HG03571 (cell line): ENCODE data around the gene UPK2.
"Not testable (repeated sequence)": the region's sequence is repeated elsewhere in the genome, so short reads cannot be mapped to it uniquely, and the experiment has no call there.

Source experiments
- ATAC-seq: cut with Tn5 transposase; IDR thresholded peaks from one replicate; pipeline ENCODE4 v1.9.1; 2021; ENCODE audit not compliant: unreplicated experiment

UPK2 gene

DNA sequence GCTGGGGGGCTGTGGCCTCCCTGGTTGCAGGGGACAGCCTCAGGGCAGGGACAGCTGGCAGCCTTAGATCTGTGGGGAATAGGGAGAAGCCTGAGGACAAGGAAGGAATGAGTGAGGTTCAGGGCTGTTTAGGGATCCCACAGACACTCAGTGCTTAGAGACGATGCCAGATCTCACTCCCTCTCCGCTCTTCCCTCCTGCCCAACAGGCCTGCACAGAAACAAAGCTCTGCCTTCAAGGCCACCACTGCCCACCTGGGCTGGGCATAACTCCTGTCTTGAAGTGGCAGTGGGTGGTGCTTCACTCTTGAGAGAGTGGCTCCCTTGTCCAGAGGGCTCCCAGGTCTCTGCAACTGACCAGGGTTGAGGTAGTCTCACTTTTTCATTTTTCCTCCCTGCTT is 28.7 kb downstream of the UPK2 start:
- ATAC-seq: no peak

DNA sequence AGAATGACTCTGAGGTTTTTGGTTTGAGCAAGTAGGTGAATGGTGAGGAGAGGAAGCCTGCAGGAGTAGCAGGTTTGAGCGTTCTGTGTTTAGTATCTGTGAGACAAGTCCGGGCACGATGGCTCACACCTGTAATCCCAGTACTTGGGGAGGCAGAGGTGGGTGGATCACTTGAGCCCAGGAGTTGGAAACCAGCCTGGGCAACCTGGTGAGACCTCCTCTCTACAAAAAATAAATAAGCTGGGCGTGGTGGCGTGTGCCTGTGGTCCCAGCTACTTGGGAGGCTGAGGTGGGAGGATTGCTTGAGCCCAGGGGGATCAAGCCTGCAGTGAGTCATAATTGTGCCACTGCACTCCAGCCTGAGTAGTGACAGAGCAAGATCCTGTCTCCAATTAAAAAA is 32.2 kb downstream of the UPK2 start:
- no peak for ATAC-seq

DNA sequence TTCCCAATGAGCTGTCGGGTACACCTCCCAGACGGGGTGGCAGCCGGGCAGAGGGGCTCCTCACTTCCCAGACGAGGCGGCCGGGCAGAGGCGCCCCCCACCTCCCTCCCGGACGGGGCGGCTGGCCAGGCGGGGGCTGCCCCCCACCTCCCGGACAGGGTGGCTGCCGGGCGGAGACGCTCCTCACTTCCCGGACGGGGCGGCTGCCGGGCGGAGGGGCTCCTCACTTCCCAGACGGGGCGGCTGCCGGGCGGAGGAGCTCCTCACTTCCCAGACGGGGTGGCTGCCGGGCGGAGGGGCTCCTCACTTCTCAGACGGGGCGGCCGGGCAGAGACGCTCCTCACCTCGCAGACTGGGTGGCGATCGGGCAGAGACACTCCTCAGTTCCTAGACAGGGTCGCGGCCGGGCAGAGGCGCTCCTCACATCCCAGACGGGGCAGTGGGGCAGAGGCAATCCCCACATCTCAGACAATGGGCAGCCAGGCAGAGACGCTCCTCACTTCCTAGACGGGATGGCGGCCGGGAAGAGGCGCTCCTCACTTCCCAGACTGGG is 35.5 kb downstream of the UPK2 start:
- not testable (repeated sequence) for ATAC-seq

DNA sequence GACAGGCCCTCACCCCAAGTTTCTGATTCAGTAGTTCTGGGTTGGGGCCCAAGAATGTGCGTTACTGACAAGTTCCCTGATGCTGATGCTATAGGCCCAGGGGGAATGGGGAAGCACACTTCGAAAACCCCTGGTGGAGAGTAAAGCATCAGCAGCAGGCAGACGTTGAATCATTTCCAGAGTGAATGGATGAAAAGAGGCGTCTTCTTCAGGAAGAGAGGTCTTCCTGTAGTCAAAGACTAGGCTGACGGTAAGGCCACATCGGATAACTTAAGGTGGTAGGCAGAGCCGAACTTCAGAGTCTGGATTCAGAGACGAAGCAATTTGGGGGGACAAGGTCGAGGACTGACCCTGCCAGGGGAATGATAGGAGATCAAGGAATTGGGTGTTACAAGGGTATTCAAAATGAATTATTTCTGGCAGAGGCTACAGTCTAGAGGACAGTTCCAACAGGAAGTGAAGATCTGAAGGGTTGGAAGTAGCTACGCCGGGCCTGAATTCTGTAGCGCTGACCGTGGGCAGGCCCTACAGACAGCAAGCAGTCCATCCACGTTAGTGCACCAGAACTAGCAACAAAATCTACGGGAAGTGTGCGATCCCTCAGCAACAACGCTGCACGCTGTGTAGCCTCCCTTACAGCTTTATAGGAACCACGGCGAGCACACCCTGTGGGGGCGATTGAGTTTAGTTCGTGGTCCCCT is 41.0 kb downstream of the UPK2 start:
- peak; percentile 27 for ATAC-seq

DNA sequence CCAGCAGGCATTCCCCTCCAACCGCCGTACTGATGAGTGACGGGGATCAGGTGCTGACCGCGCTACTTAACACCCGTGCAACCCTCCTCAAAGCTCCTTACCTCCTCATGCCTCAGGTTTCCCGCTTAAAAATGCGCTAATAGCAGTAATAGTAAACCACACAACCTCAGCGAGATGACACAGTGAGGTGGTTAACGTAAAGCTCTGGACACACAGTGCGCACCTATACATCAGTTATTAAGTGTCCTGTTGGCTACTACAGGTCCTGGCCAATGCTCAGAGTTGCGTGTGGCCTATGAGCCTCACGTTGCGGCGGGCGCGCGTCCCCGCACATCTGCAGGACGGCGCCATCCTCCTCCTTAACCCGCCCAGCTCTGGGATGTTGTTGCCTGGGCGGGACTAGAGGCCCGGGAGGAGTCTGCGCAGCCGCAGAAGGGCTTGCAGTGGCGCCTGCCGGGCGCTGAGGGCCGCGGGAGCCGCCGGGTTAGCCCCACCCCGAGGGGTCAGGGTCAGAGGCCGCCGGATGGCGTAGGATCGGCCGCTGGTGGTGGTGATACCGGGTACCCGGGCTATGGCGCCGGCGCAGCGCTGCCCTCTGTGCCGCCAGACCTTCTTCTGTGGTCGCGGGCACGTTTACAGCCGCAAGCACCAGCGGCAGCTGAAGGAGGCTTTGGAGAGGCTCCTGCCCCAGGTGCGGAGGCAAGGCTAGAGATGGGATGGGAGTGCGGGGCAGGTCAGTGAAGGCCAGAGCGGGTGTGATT is 41.7 kb downstream of the UPK2 start, which contains the start of gene CENATAC:
Gene CENATAC (plus strand): TSS at position 512 of the 761 bp plus-strand sequence. CDS start 60 bp downstream, at position 572.
- ATAC-seq: peak; percentile 72

DNA sequence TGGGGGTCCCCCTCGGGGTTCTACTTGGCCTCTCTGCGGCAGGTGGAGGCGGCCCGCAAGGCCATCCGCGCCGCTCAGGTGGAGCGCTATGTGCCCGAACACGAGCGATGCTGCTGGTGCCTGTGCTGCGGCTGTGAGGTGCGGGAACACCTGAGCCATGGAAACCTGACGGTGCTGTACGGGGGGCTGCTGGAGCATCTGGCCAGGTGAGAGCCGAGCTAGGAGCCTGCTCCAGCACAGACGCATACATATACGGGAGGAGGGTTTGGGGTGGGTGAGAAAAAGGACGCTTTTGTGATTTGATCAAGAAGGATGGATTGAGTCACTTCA is 42.3 kb downstream of the UPK2 start:
- ATAC-seq: peak; percentile 14

DNA sequence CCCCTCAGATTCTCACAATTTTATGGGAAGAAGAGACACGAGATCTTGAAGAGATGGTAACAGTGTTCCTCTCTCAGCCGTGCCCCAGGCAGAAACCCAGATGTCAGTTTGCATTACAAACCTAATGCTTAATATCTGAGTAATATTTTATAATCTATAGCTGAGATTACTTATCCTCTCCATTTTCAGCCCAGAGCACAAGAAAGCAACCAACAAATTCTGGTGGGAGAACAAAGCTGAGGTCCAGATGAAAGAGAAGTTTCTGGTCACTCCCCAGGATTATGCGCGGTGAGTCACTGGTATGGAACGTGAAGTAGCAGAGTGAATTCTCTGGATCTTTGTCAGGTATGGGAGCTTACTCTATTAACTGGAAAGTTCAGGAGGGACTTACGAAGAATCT is 42.7 kb downstream of the UPK2 start:
- ATAC-seq: no peak

DNA sequence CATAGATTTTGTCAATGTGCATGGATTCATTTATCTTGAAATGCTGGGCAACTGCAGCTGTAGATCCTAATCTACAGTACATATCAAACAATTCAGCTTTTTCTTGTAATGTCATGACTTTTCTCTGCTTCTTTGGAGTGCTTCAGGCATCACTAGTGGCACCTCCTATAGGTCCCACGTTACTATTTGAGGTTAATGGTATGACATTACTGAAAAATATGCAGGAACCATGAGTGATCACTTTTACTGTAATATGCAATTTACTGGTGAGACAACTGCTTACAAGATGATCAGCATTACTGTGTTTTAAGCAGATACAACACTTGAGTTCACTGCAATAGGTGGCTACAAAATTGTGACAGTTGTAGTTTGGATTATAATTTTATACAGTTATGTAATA is 44.8 kb downstream of the UPK2 start:
- ATAC-seq: no peak

DNA sequence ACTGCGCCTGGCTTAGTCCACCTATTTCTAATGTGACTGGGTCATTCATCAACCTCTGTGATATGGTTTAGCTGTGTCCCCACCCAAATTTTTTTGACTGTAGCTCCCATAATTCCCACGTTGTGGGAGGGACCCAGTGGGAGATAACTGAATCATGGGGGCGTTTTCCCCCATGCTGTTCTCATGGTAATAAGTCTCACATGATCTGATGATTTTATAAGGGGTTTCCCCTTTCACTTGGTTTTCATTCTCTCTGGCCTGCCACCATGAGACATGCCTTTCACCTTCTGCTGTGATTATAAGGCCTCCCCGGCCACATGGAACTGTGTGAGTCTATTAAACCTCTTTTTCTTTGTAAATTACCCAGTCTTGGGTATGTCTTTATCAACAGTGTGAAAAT is 50.6 kb downstream of the UPK2 start:
- ATAC-seq: no peak
